Caco-2 (cell line): ENCODE data around the gene UCK1. TPM values are rescaled to one million over a fixed set of nuclear protein-coding genes. Genes with fewer than 3 reads are reported as not detected.

Source experiments
- BruUV-seq: library from RNA; stranded (reverse); fragments of 400-500 nt; replicated peaks from 2 replicates; lab custom pipeline; 2021; lab: Mats Ljungman, UMichigan
- CTCF ChIA-PET: fragments of 300-600 bp; sonication (Branson Sonifier 250); formaldehyde crosslinking; loops from one replicate; lab custom pipeline; 2022; ENCODE audit warnings: antibody characterized with exemption; lab: Charles Lee
- POLR2A ChIA-PET: fragments of 300-600 bp; sonication (Branson Sonifier 250); formaldehyde crosslinking; loops from one replicate; lab custom pipeline; 2022; ENCODE audit warnings: antibody characterized with exemption; lab: Charles Lee
- DNase-seq, 2 experiments: peaks; one replicate each; pipeline versions ENCODE4 v3.0.0 to v3.0.0-alpha.2; 2020 to 2022
- H3K27me3 ChIP-seq: replicated peaks from 2 replicates; pipeline ENCODE4 v1.6.0; 2011; ENCODE audit warnings: low read length; ENCODE audit not compliant: control insufficient read depth, insufficient read depth
- H3K36me3 ChIP-seq: 2 replicates; pipeline ENCODE4 v1.5.1; 2011; ENCODE audit warnings: low read length; ENCODE audit not compliant: control insufficient read depth, insufficient read depth
- H3K4me1 ChIP-seq: fragments of 250-450 bp; sonication (Bioruptor Pico); 2 replicates; pipeline ENCODE4 v1.5.1; 2020; ENCODE audit warnings: mild to moderate bottlenecking
- H3K4me3 ChIP-seq: 2 replicates; pipeline ENCODE4 v1.5.1; 2011; ENCODE audit warnings: low read depth, mild to moderate bottlenecking, control low read depth, low read length
- H3K9me3 ChIP-seq: fragments of 250-450 bp; sonication (Bioruptor Pico); 2 replicates; pipeline ENCODE4 v1.5.1; 2020; ENCODE audit warnings: mild to moderate bottlenecking, moderate library complexity
- H3K27ac Mint-ChIP-seq: one replicate; pipeline ENCODE4 v1.8.0; 2022; ENCODE audit warnings: mixed read lengths; ENCODE audit not compliant: unreplicated experiment
- H3K27me3 Mint-ChIP-seq: one replicate; pipeline ENCODE4 v1.8.0; 2022; ENCODE audit warnings: mixed read lengths; ENCODE audit not compliant: insufficient read depth, unreplicated experiment
- H3K36me3 Mint-ChIP-seq: one replicate; pipeline ENCODE4 v1.8.0; 2022; ENCODE audit warnings: mild to moderate bottlenecking, mixed read lengths; ENCODE audit not compliant: insufficient read depth, unreplicated experiment
- H3K4me1 Mint-ChIP-seq: one replicate; pipeline ENCODE4 v1.8.0; 2022; ENCODE audit warnings: low read depth, mixed read lengths; ENCODE audit not compliant: unreplicated experiment
- H3K4me3 Mint-ChIP-seq: one replicate; pipeline ENCODE4 v1.8.0; 2022; ENCODE audit warnings: mild to moderate bottlenecking, moderate library complexity, mixed read lengths; ENCODE audit not compliant: unreplicated experiment
- H3K9me3 Mint-ChIP-seq: one replicate; pipeline ENCODE4 v1.8.0; 2022; ENCODE audit warnings: mixed read lengths; ENCODE audit not compliant: unreplicated experiment
- CTCF ChIP-seq, 2 experiments: fragments of 200-600 bp in 1 of 2; IDR thresholded peaks; 1 replicate in 1 of 2; 2 replicates in 1 of 2; pipeline versions ENCODE4 v1.5.1 to v1.8.0; 2011 to 2022; ENCODE audit warnings: antibody characterized with exemption in 1 of 2, control low read depth in 1 of 2, inconsistent platforms in 1 of 2, low read depth in 1 of 2, low read length in 1 of 2, mild to moderate bottlenecking in 1 of 2, moderate library complexity in 1 of 2; ENCODE audit not compliant: insufficient read depth in 1 of 2, severe bottlenecking in 1 of 2, unreplicated experiment in 1 of 2
- intact Hi-C: fragments of 100-400 bp; cut with micrococcal nuclease; formaldehyde crosslinking; loops from one replicate; pipeline ENCODE4 v1.10.0; 2022; ENCODE audit not compliant: unreplicated experiment
- total RNA-seq: library from RNA; stranded (reverse); gene quantifications from 2 replicates; pipeline ENCODE4 v1.2.3, GENCODE V29; 2022

Gene UCK1
- total RNA-seq, 1 experiment from 2014 or later, result 25.7 TPM

DNA sequence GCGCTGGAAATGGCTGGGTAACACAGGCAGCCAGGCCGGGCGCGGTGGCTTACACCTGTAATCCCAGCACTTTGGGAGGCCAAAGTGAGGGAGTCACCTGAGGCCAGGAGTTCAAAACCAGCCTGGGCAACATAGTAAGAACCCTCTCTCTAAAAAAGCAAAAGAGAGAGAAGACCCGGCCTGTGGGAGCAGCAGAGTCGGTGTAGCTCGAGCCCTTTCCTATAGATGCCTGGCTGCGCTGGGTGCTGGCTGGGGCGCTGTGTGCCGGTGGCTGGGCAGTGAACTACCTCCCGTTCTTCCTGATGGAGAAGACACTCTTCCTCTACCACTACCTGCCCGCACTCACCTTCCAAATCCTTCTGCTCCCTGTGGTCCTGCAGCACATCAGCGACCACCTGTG, 9.2 kb downstream of the UCK1 start:
- ChIA-PET POLR2A (no interaction called here), CTCF (no interaction called here)
- no peak for DNase-seq
- no peaks in the 10 kb centered on the region for H3K27me3 Mint-ChIP-seq
- no peak overlapping the region for H3K4me3 Mint-ChIP-seq
- no peaks in the 10 kb centered on the region for H3K4me1 Mint-ChIP-seq
- no peaks in the 10 kb centered on the region for H3K9me3 Mint-ChIP-seq
- H3K27me3 ChIP-seq, result no peaks in the 10 kb centered on the region
- H3K9me3 ChIP-seq, result no peaks in the 10 kb centered on the region
- intact Hi-C loops, result no loop called here
- H3K36me3 Mint-ChIP-seq, result peaks cover 55% of the 10 kb centered on the region
- H3K27ac Mint-ChIP-seq, result no peak overlapping the region
- no peak overlapping the region for H3K4me3 ChIP-seq
- H3K4me1 ChIP-seq, result no peaks in the 10 kb centered on the region
- peaks cover 5% of the 10 kb centered on the region for H3K36me3 ChIP-seq
- TF ChIP-seq CTCF (IDR thresholded peaks at IDR 0.05; ENCODE audit: insufficient read depth in 1 of 2, low read depth in 1 of 2, low read length in 1 of 2, severe bottlenecking in 1 of 2, unreplicated experiment in 1 of 2), result no peak
- no TSS peak for BruUV-seq

DNA sequence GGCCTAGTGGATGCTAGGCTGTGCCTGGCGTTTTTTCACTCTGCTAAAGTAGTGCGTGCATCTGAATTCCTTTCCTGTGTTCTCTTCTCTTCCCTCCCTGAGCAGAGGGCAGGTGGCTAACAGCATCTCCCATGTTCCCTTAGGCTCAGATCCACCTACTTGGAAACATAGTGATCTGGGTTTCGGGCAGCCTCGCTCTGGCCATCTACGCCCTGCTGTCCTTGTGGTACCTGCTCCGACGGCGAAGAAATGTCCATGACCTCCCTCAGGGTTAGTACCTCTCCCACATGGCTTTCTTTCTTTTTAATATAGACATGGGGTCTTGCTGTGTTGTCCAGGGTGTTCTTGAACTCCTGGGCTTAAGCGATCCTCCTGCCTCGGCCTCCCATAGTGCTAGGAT, 9.9 kb downstream of the UCK1 start:
- peaks cover 49% of the 10 kb centered on the region for H3K36me3 Mint-ChIP-seq
- peaks cover 5% of the 10 kb centered on the region for H3K36me3 ChIP-seq

GRCh38 chr9:131520503-131520902, 10.6 kb downstream of the UCK1 start:
- no peaks in the 10 kb centered on the region for H3K4me1 Mint-ChIP-seq
- no peaks in the 10 kb centered on the region for H3K4me1 ChIP-seq
- H3K4me3 Mint-ChIP-seq, result no peak overlapping the region
- no TSS peak for BruUV-seq
- H3K9me3 ChIP-seq, result no peaks in the 10 kb centered on the region
- H3K27me3 ChIP-seq, result no peaks in the 10 kb centered on the region
- no peak for DNase-seq
- ChIA-PET POLR2A (no interaction called here), CTCF (no interaction called here)
- no peaks in the 10 kb centered on the region for H3K9me3 Mint-ChIP-seq
- peaks cover 7% of the 10 kb centered on the region for H3K36me3 ChIP-seq
- intact Hi-C loops, result no loop called here
- no peaks in the 10 kb centered on the region for H3K27me3 Mint-ChIP-seq
- no peak for TF ChIP-seq CTCF (IDR thresholded peaks at IDR 0.05; ENCODE audit: insufficient read depth in 1 of 2, low read depth in 1 of 2, low read length in 1 of 2, severe bottlenecking in 1 of 2, unreplicated experiment in 1 of 2)
- H3K4me3 ChIP-seq, result no peak overlapping the region
- peaks cover 45% of the 10 kb centered on the region for H3K36me3 Mint-ChIP-seq
- no peak overlapping the region for H3K27ac Mint-ChIP-seq

More for the DNA sequence above, 9.9 kb downstream of the UCK1 start:
- Histone ChIP-seq H3K9me3 (no peaks in the 10 kb centered on the region), H3K4me1 (no peaks in the 10 kb centered on the region), H3K27me3 (no peaks in the 10 kb centered on the region), H3K4me3 (no peak overlapping the region)
- no TSS peak for BruUV-seq
- Mint-ChIP-seq H3K4me1 (no peaks in the 10 kb centered on the region), H3K9me3 (no peaks in the 10 kb centered on the region), H3K27me3 (no peaks in the 10 kb centered on the region), H3K4me3 (no peak overlapping the region), H3K27ac (no peak overlapping the region)
- ChIA-PET CTCF (no interaction called here), POLR2A (no interaction called here)
- intact Hi-C loops, result no loop called here
- TF ChIP-seq CTCF (IDR thresholded peaks at IDR 0.05; ENCODE audit: insufficient read depth in 1 of 2, low read depth in 1 of 2, low read length in 1 of 2, severe bottlenecking in 1 of 2, unreplicated experiment in 1 of 2), result no peak
- no peak for DNase-seq
